Liver (tissue), 9 donors: ENCODE data around the gene CXCL1. TPM values are rescaled to one million over a fixed set of nuclear protein-coding genes. Genes with fewer than 3 reads are reported as not detected.

Source experiments
- DNase-seq: peaks from one replicate; pipeline ENCODE4 v3.0.0-alpha.2; 2017; ENCODE audit warnings: low spot score
- H3K27ac ChIP-seq, 2 donors: one replicate each; pipeline ENCODE4 v1.7.0; 2013; ENCODE audit warnings: inconsistent platforms in 2 of 2, low read length in 2 of 2, control low read depth in 1 of 2, low read depth in 1 of 2, mild to moderate bottlenecking in 1 of 2
- H3K27me3 ChIP-seq, 4 donors: one replicate each; pipeline versions ENCODE4 v1.6.1 to v1.7.0; 2013; ENCODE audit warnings: low read length in 3 of 4, inconsistent platforms in 1 of 4, mild to moderate bottlenecking in 1 of 4, moderate library complexity in 1 of 4; ENCODE audit not compliant: control insufficient read depth in 4 of 4, insufficient read depth in 4 of 4
- H3K36me3 ChIP-seq, 4 donors: one replicate each; pipeline versions ENCODE4 v1.6.1 to v1.7.0; 2013; ENCODE audit warnings: low read length in 3 of 4, mild to moderate bottlenecking in 3 of 4, low read depth in 1 of 4, moderate library complexity in 1 of 4; ENCODE audit not compliant: control insufficient read depth in 4 of 4, insufficient read depth in 3 of 4
- H3K4me1 ChIP-seq, 4 donors: one replicate each; pipeline versions ENCODE4 v1.6.1 to v1.7.0; 2013; ENCODE audit warnings: low read length in 3 of 4, mild to moderate bottlenecking in 3 of 4, moderate library complexity in 1 of 4; ENCODE audit not compliant: control insufficient read depth in 4 of 4, insufficient read depth in 4 of 4
- H3K4me3 ChIP-seq, 3 donors: one replicate each; pipeline versions ENCODE4 v1.6.1 to v1.7.0; 2013; ENCODE audit warnings: low read length in 3 of 3, control low read depth in 1 of 3, low read depth in 1 of 3, mild to moderate bottlenecking in 1 of 3
- H3K9ac ChIP-seq, 2 donors: one replicate each; pipeline ENCODE4 v1.7.0; 2013; ENCODE audit warnings: low read length in 2 of 2, mild to moderate bottlenecking in 2 of 2, moderate library complexity in 2 of 2, control low read depth in 1 of 2, low read depth in 1 of 2
- H3K9me3 ChIP-seq, 4 donors: one replicate each; pipeline versions ENCODE4 v1.6.1 to v1.7.0; 2013; ENCODE audit warnings: low read length in 3 of 4; ENCODE audit not compliant: control insufficient read depth in 4 of 4
- ATF3 ChIP-seq: IDR thresholded peaks from 2 replicates; pipeline ENCODE4 v1.6.1; 2016; ENCODE audit warnings: antibody characterized with exemption
- CTCF ChIP-seq: fragments of 150-350 bp; IDR thresholded peaks from 2 replicates; pipeline ENCODE4 v1.5.1; 2017; ENCODE audit warnings: improper control_type of control experiment, low read depth, low read length; ENCODE audit not compliant: missing input control
- EGR1 ChIP-seq, 2 donors: IDR thresholded peaks; 2 replicates each; pipeline ENCODE4 v1.6.1; 2016 to 2018; ENCODE audit warnings: antibody characterized with exemption in 2 of 2, low read depth in 2 of 2
- FOXA1 ChIP-seq: IDR thresholded peaks from 2 replicates; pipeline ENCODE4 v1.6.1; 2016; ENCODE audit warnings: antibody characterized with exemption
- FOXA2 ChIP-seq: IDR thresholded peaks from 2 replicates; pipeline ENCODE4 v1.6.1; 2016; ENCODE audit warnings: antibody characterized with exemption
- GABPA ChIP-seq, 2 donors: IDR thresholded peaks in 1 of 2; conservative IDR thresholded peaks in 1 of 2; 2 replicates each; pipeline ENCODE4 v1.6.1; 2016; ENCODE audit warnings: antibody characterized with exemption in 2 of 2, mild to moderate bottlenecking in 1 of 2, moderate library complexity in 1 of 2
- HNF4A ChIP-seq, 2 donors: conservative IDR thresholded peaks; 2 replicates each; pipeline ENCODE4 v1.6.1; 2016; ENCODE audit warnings: antibody characterized with exemption in 2 of 2, mild to moderate bottlenecking in 2 of 2
- HNF4G ChIP-seq: IDR thresholded peaks from 2 replicates; pipeline ENCODE4 v1.6.1; 2016; ENCODE audit warnings: antibody characterized with exemption
- JUND ChIP-seq, 2 donors: IDR thresholded peaks; 2 replicates each; pipeline ENCODE4 v1.6.1; 2016; ENCODE audit warnings: antibody characterized with exemption in 2 of 2
- NR2F2 ChIP-seq: IDR thresholded peaks from 2 replicates; pipeline ENCODE4 v1.6.1; 2016; ENCODE audit warnings: antibody characterized with exemption
- RAD21 ChIP-seq, 2 donors: IDR thresholded peaks; 2 replicates each; pipeline ENCODE4 v1.6.1; 2016; ENCODE audit warnings: antibody characterized with exemption in 2 of 2, mild to moderate bottlenecking in 2 of 2
- REST ChIP-seq: IDR thresholded peaks from 2 replicates; pipeline ENCODE4 v1.6.1; 2016; ENCODE audit warnings: antibody characterized with exemption, mild to moderate bottlenecking
- RXRA ChIP-seq, 2 donors: IDR thresholded peaks; 2 replicates each; pipeline ENCODE4 v1.6.1; 2017 to 2018; ENCODE audit warnings: antibody characterized with exemption in 2 of 2, mild to moderate bottlenecking in 1 of 2
- SP1 ChIP-seq: IDR thresholded peaks from 2 replicates; pipeline ENCODE4 v1.6.1; 2018; ENCODE audit warnings: antibody characterized with exemption, mild to moderate bottlenecking
- TAF1 ChIP-seq: conservative IDR thresholded peaks from 2 replicates; pipeline ENCODE4 v1.6.1; 2016; ENCODE audit warnings: antibody characterized with exemption, mild to moderate bottlenecking
- YY1 ChIP-seq: IDR thresholded peaks from 2 replicates; pipeline ENCODE4 v1.6.1; 2016; ENCODE audit warnings: antibody characterized with exemption, mild to moderate bottlenecking
- ZBTB33 ChIP-seq: IDR thresholded peaks from 2 replicates; pipeline ENCODE4 v1.6.1; 2016; ENCODE audit warnings: antibody characterized with exemption
- WGBS: extraction: QIAGEN DNeasy Blood & Tissue Kit; methylation state at CpG from one replicate; pipeline ENCODE4 v1.1.7; 2013; 5-methylcytosine and 5-hydroxymethylcytosine counted together
- polyA plus RNA-seq, 2 donors: library from polyadenylated mRNA; stranded (reverse) in 1 of 2; unstranded in 1 of 2; fragments of 200-250 nt in 1 of 2; fragments of >200 nt in 1 of 2; fragmentation: Nextera tagmentation in 1 of 2; extraction: Ambion mirVana in 1 of 2; gene quantifications; one replicate each; pipeline versions ENCODE4 v1.2.1 to v1.2.3, GENCODE V29; 2013 to 2015
- total RNA-seq, 2 donors: library from RNA; depleted of rRNA; stranded (reverse); fragments of >200 nt; gene quantifications; one replicate each; pipeline ENCODE4 v1.2.3, GENCODE V29; 2014
- donor health status: healthy.
- donor health status: healthy.
- donor health status: healthy.
- donor health status: healthy.
- donor health status: healthy.

The CXCL1 gene
- total and polyA plus RNA-seq, 4 donors = 0.97 to 4.2 (median 2.8) TPM; not detected in 1

- Histone ChIP-seq H3K27ac (peak overlapping the region in 1 of 2 donors; percentile 15), H3K27me3 (no peaks in the 10 kb centered on the region), H3K9ac (no peak overlapping the region), H3K4me3 (no peak overlapping the region), H3K36me3 (no peaks in the 10 kb centered on the region), H3K9me3 (no peaks in the 10 kb centered on the region), H3K4me1 (peaks cover 0 to 15% (median 4%) of the 10 kb centered on the region in 4 donors)
- WGBS = 87% methylated on average over 3 of the region's 3 CpGs
- TF ChIP-seq GABPA (IDR thresholded peaks at IDR 0.05 in 1 of 2, conservative IDR thresholded peaks at IDR 0.05 in 1 of 2) = no peak
- no peak for TF ChIP-seq CTCF
- no peak for TF ChIP-seq HNF4A (conservative IDR thresholded peaks at IDR 0.05)
- TF ChIP-seq FOXA2 = no peak
- no peak for TF ChIP-seq FOXA1
- TF ChIP-seq SP1 = no peak
- no peak for TF ChIP-seq YY1
- TF ChIP-seq EGR1 (IDR thresholded peaks at IDR 0.05; ENCODE audit: low read depth in 2 of 2) = no peak
- TF ChIP-seq JUND (IDR thresholded peaks at IDR 0.05) = no peak
- TF ChIP-seq NR2F2 = no peak
- TF ChIP-seq HNF4G = no peak
- TF ChIP-seq REST = no peak
- DNase-seq = no peak
Measured at GRCh38 chr4:73847526-73848182, 21.5 kb upstream of the CXCL1 start.

- peak overlapping the region; percentile 10 to 15 for H3K27ac ChIP-seq
- WGBS = 38% methylated on average over 1 of the region's 1 CpG
- H3K9me3 ChIP-seq = no peaks in the 10 kb centered on the region
- H3K4me1 ChIP-seq = peaks cover 0 to 19% (median 4%) of the 10 kb centered on the region in 4 donors
- H3K9ac ChIP-seq = no peak overlapping the region
- no peaks in the 10 kb centered on the region for H3K27me3 ChIP-seq
- H3K36me3 ChIP-seq = no peaks in the 10 kb centered on the region
- DNase-seq = no peak
- H3K4me3 ChIP-seq = no peak overlapping the region
- no peak for TF ChIP-seq ATF3
- peak; percentile 20 for TF ChIP-seq ZBTB33
- no peak for TF ChIP-seq CTCF
- TF ChIP-seq SP1 = no peak
- no peak for TF ChIP-seq FOXA2
- TF ChIP-seq HNF4G = no peak
- TF ChIP-seq YY1 = peak; percentile 40
- TF ChIP-seq REST = peak; percentile 27
- TF ChIP-seq TAF1 = no peak
- TF ChIP-seq RXRA (IDR thresholded peaks at IDR 0.05) = peak in 1 of 2 donors; percentile 78
- peak in 1 of 2 donors; percentile 63 for TF ChIP-seq JUND (IDR thresholded peaks at IDR 0.05)
- no peak for TF ChIP-seq RAD21 (IDR thresholded peaks at IDR 0.05)
- no peak for TF ChIP-seq NR2F2
Measured at GRCh38 chr4:73848183-73848777, 20.9 kb upstream of the CXCL1 start.
